NT2/D1 (cell line): ENCODE data around the gene THOC5.
A peak's percentile ranks its signal among the peaks of the same experiment; 100 is the strongest.

Experiments
- DNase-seq: peaks from one replicate; pipeline ENCODE4 v3.0.0-alpha.2; 2011; ENCODE audit warnings: low read depth, low spot score
- H3K27me3 ChIP-seq: 2 replicates; pipeline ENCODE4 v1.6.0; 2011; ENCODE audit warnings: mild to moderate bottlenecking; ENCODE audit not compliant: insufficient read length, insufficient read depth
- H3K36me3 ChIP-seq: 2 replicates; pipeline ENCODE4 v1.6.1; 2011; ENCODE audit warnings: mild to moderate bottlenecking, low read length, mixed read lengths; ENCODE audit not compliant: insufficient read depth, insufficient read length
- H3K4me1 ChIP-seq: 2 replicates; pipeline ENCODE4 v1.5.1; 2011; ENCODE audit not compliant: insufficient read depth, insufficient read length
- H3K4me3 ChIP-seq: 2 replicates; pipeline ENCODE4 v1.5.1; 2011; ENCODE audit warnings: low read depth; ENCODE audit not compliant: insufficient read length
- H3K9ac ChIP-seq: 2 replicates; pipeline ENCODE4 v1.6.0; 2011; ENCODE audit warnings: low read depth; ENCODE audit not compliant: insufficient read length
- H3K9me3 ChIP-seq: 2 replicates; pipeline ENCODE4 v1.5.1; 2011; ENCODE audit warnings: mild to moderate bottlenecking, low read length; ENCODE audit not compliant: insufficient read depth
- SUZ12 ChIP-seq: IDR thresholded peaks from 2 replicates; pipeline ENCODE4 v1.6.1; 2011; ENCODE audit not compliant: insufficient read length, insufficient read depth; ENCODE audit errors: extremely low read depth
- YY1 ChIP-seq: IDR thresholded peaks from 2 replicates; pipeline ENCODE4 v1.6.1; 2011; ENCODE audit not compliant: insufficient read length, insufficient read depth
- ZNF274 ChIP-seq: IDR thresholded peaks from 2 replicates; pipeline ENCODE4 v1.6.1; 2011; ENCODE audit warnings: mild to moderate bottlenecking, low read depth, low read length

The THOC5 gene

DNA sequence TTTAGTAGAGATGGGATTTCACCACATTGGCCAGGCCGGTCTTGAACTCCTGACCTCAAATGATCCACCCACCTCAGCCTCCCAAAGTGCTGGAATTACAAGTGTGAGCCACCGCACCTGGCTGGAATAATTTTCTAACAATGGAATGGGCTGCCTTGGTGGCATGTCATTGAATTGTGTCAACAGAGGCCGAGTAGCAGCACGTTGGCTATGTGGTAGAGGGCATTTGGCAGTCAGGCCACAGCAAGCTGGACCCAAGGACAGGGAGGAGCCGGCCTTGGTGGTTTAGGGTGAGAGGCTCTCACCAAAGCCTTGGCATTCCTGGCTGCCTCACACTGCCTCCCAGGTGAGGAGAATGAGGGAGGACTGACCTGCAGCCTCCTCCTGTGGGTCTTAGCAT lies 31.4 kb upstream of the THOC5 start:
- no peaks in the 10 kb centered on the region for H3K9me3 ChIP-seq
- H3K27me3 ChIP-seq, result no peaks in the 10 kb centered on the region
- peaks cover under 1% of the 10 kb centered on the region for H3K36me3 ChIP-seq
- no peak overlapping the region for H3K9ac ChIP-seq
- H3K4me1 ChIP-seq, result peaks cover 3% of the 10 kb centered on the region
- H3K4me3 ChIP-seq, result no peak overlapping the region
- DNase-seq, result no peak
- TF ChIP-seq SUZ12, result no peak
- no peak for TF ChIP-seq ZNF274
- no peak for TF ChIP-seq YY1

DNA sequence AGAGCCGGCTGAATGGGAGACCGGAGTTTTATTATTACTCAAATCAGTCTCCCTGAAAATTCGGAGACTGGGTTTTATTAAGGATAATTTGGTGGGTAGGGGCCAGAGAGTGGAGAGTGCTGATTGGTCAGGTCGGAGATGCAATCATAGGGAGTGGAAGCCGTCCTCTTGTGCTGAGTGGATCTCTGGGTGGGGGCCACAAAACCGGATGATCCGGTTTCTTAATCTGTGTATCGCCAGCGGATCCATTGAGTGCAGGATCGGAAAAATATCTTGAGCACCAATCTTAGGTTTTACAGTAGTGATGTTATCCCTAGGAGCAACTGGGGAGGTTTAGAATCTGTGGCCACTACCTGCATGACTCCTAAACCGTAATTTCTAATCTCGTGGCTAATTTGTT lies 28.2 kb upstream of the THOC5 start:
- peak overlapping the region; percentile 50 for H3K9ac ChIP-seq
- no peaks in the 10 kb centered on the region for H3K27me3 ChIP-seq
- DNase-seq, result no peak
- peak overlapping the region; percentile 24 for H3K4me3 ChIP-seq
- no peaks in the 10 kb centered on the region for H3K9me3 ChIP-seq
- H3K36me3 ChIP-seq, result peaks cover 14% of the 10 kb centered on the region
- TF ChIP-seq SUZ12 (no peak), YY1 (no peak), ZNF274 (no peak)
- H3K4me1 ChIP-seq, result peaks cover 6% of the 10 kb centered on the region

DNA sequence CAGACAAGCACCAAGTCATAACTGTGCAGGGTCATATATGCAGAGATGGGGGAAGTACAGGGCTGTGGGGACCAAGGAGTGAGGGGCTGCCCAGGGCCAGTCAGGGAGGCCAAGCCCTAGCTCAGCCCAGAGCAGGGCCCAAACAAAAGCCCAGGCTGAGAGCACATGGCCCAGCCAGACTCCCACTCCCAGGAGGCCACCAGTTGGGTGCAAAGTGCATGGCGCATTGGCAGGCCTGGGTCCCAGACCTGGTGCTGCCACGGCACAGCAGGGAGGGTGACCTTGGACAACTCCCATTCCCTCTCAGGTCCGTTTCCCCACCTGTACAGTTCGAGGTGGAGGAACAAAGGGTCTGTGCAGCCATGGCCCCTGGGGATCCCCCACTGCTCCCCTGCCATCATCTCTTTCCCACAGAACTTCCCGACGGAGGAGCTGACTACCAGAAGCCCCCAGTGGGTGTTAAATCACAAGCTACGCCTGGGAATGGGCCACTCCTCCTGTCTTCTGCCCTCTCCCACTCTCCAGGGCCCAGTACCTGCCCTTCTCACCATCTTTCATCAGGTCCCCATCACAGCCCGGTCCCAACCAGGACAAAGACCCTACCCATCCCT lies 26.7 kb upstream of the THOC5 start:
- Histone ChIP-seq H3K36me3 (peaks cover 14% of the 10 kb centered on the region), H3K9ac (peak overlapping the region; percentile 93), H3K4me3 (peak overlapping the region; percentile 73), H3K9me3 (no peaks in the 10 kb centered on the region), H3K27me3 (no peaks in the 10 kb centered on the region), H3K4me1 (peaks cover 6% of the 10 kb centered on the region)
- DNase-seq, result no peak
- TF ChIP-seq ZNF274 (no peak), YY1 (no peak), SUZ12 (no peak)

GRCh38 chr22:29578462-29579200 lies 25.1 kb upstream of the THOC5 start:
- H3K9me3 ChIP-seq, result no peaks in the 10 kb centered on the region
- H3K27me3 ChIP-seq, result no peaks in the 10 kb centered on the region
- TF ChIP-seq ZNF274 (no peak), YY1 (no peak), SUZ12 (no peak)
- H3K4me3 ChIP-seq, result no peak overlapping the region
- no peak overlapping the region for H3K9ac ChIP-seq
- peaks cover 16% of the 10 kb centered on the region for H3K36me3 ChIP-seq
- DNase-seq, result no peak
- peaks cover 6% of the 10 kb centered on the region for H3K4me1 ChIP-seq

DNA sequence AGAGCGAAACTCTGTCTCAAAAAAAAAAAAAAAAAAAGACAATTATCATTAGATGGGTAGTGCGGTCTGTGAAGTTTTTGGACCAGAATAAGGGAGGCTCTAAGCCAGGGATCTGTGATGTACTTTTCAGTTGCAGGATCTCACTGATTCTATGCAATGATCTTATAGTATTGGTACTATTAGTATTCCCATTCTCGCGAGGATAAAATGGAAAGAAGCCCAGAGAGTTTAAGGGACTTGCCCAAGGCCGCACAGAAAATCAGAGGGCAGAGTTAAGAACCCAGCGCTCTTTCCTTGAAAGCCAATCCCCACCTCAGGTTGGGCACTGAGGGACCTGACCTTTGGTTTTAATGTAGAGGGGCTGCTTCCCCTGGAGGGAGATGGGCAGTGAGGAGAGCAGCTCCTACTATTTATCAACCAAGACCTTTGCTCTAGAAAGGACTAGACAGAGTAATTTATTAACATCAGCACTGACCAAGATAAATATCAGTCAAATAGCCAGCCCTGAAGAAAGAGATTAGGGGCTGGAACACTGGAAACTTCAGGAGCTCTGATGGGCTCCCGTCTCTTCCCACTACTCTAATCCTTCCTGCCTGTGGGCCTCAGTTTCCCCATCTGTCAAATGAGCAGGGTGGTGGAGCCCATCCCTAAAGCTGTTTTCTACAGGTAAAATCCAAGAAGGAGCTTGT lies 21.3 kb upstream of the THOC5 start:
- DNase-seq, result no peak
- Histone ChIP-seq H3K4me3 (no peak overlapping the region), H3K9ac (no peak overlapping the region), H3K27me3 (no peaks in the 10 kb centered on the region), H3K36me3 (peaks cover 22% of the 10 kb centered on the region), H3K4me1 (peaks cover 5% of the 10 kb centered on the region), H3K9me3 (no peaks in the 10 kb centered on the region)
- TF ChIP-seq ZNF274 (no peak), SUZ12 (no peak), YY1 (no peak)

- no peaks in the 10 kb centered on the region for H3K9me3 ChIP-seq
- no peak overlapping the region for H3K9ac ChIP-seq
- H3K27me3 ChIP-seq, result no peaks in the 10 kb centered on the region
- TF ChIP-seq SUZ12 (no peak), YY1 (no peak), ZNF274 (no peak)
- peaks cover 3% of the 10 kb centered on the region for H3K4me1 ChIP-seq
- H3K36me3 ChIP-seq, result peaks cover 29% of the 10 kb centered on the region
- H3K4me3 ChIP-seq, result no peak overlapping the region
- no peak for DNase-seq
Measured at GRCh38 chr22:29570912-29571549, 17.5 kb upstream of the THOC5 start.
